K562 treated with DMSO at 1 percent for 24 hours (cell line): ENCODE data around the gene LYPD8. TPM values are rescaled to one million over a fixed set of nuclear protein-coding genes. Genes with fewer than 3 reads are reported as not detected.

Source experiments
- total RNA-seq: library from RNA; unstranded; fragments of 300-600 nt; gene quantifications from 2 replicates; pipeline ENCODE4 v1.2.3, GENCODE V29; 2022; ENCODE audit warnings: low read depth; ENCODE audit not compliant: insufficient read depth

LYPD8 gene, protein sequence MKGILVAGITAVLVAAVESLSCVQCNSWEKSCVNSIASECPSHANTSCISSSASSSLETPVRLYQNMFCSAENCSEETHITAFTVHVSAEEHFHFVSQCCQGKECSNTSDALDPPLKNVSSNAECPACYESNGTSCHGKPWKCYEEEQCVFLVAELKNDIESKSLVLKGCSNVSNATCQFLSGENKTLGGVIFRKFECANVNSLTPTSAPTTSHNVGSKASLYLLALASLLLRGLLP
- total RNA-seq: 1.0 and 2.2 TPM in 2 replicates

GRCh38 chr1:248755517-248755916 is at the start of gene LYPD8:
TSS of gene LYPD8 (minus strand) at chr1:248755759. CDS start at chr1:248751081, 4,678 bp downstream.

GRCh38 chr1:248702714-248703113 is 52.8 kb downstream of the LYPD8 start, which contains the start of gene OR14I1:
TSS of gene OR14I1 (minus strand) at chr1:248702766.

Other genes starting within 250 kb of the LYPD8 start
- not detected in 2 replicates for gene OR2G6, start 247.7 kb downstream of the LYPD8 start, total RNA-seq
- gene OR2T29, start 193.0 kb downstream of the LYPD8 start, total RNA-seq: not detected in 2 replicates
- gene OR2T34, start 181.0 kb downstream of the LYPD8 start, total RNA-seq: not detected in 2 replicates
- gene OR2T10, start 158.1 kb downstream of the LYPD8 start, total RNA-seq: not detected in 2 replicates
- gene OR2T11, start 120.7 kb downstream of the LYPD8 start, total RNA-seq: not detected in 2 replicates
- gene OR2T35, start 110.5 kb downstream of the LYPD8 start, total RNA-seq: not detected in 2 replicates
- not detected in 2 replicates for gene OR2T27, start 100.2 kb downstream of the LYPD8 start, total RNA-seq
- not detected in 2 replicates for gene OR14I1, start 53.0 kb downstream of the LYPD8 start, total RNA-seq
- 33.0 and 33.2 TPM in 2 replicates for gene SH3BP5L, start 70.2 kb upstream of the LYPD8 start, total RNA-seq
- gene ZNF672, start 82.5 kb upstream of the LYPD8 start, total RNA-seq: 91.2 and 100 TPM in 2 replicates
- 32.3 and 46.9 TPM in 2 replicates for gene ZNF692, start 103.3 kb upstream of the LYPD8 start, total RNA-seq
- gene PGBD2, start 150.5 kb upstream of the LYPD8 start, total RNA-seq: 8.9 and 11.2 TPM in 2 replicates